ENCODE measurements around the gene ORAI1.
A peak's percentile ranks its signal among the peaks of the same experiment; 100 is the strongest.

- TF ChIP-seq POLR2A (IDR thresholded peaks at IDR 0.05; ENCODE audit: extremely low read depth, insufficient read length), result no peak
- peak; percentile 41; the same call in 1 of the 2 replicates for TF ChIP-seq MYC (IDR thresholded peaks at IDR 0.05; ENCODE audit: low read depth, low read length)
- TF ChIP-seq, protein P1, sequence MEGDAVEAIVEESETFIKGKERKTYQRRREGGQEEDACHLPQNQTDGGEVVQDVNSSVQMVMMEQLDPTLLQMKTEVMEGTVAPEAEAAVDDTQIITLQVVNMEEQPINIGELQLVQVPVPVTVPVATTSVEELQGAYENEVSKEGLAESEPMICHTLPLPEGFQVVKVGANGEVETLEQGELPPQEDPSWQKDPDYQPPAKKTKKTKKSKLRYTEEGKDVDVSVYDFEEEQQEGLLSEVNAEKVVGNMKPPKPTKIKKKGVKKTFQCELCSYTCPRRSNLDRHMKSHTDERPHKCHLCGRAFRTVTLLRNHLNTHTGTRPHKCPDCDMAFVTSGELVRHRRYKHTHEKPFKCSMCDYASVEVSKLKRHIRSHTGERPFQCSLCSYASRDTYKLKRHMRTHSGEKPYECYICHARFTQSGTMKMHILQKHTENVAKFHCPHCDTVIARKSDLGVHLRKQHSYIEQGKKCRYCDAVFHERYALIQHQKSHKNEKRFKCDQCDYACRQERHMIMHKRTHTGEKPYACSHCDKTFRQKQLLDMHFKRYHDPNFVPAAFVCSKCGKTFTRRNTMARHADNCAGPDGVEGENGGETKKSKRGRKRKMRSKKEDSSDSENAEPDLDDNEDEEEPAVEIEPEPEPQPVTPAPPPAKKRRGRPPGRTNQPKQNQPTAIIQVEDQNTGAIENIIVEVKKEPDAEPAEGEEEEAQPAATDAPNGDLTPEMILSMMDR (IDR thresholded peaks at IDR 0.05; ENCODE audit: low read depth, low read length), result no peak
- TF ChIP-seq MAX (IDR thresholded peaks at IDR 0.05; ENCODE audit: low read depth, low read length), result no peak
Measured at GRCh38 chr12:121581686-121582429, 44.5 kb upstream of the ORAI1 start.

Measured in NB4 (cell line).